Left ventricle myocardium inferior (tissue), 1 donor: ENCODE measurements around the gene ZNF652. TPM values are rescaled to one million over a fixed set of nuclear protein-coding genes. Genes with fewer than 3 reads are reported as not detected.
"Not testable (repeated sequence)": the region's sequence is repeated elsewhere in the genome, so short reads cannot be mapped to it uniquely, and the experiment has no call there.

Source experiments
- DNase-seq: peaks from one replicate; pipeline ENCODE4 v3.0.0-alpha.2; 2020
- H3K27ac ChIP-seq: fragments of 200-600 bp; replicated peaks from 2 replicates; pipeline ENCODE4 v1.8.0; 2021
- H3K27me3 ChIP-seq: fragments of 200-600 bp; 2 replicates; pipeline ENCODE4 v1.8.0; 2021; ENCODE audit warnings: low read depth
- H3K36me3 ChIP-seq: fragments of 200-600 bp; 2 replicates; pipeline ENCODE4 v1.8.0; 2021
- H3K4me1 ChIP-seq: fragments of 200-600 bp; 2 replicates; pipeline ENCODE4 v1.8.0; 2021
- H3K4me3 ChIP-seq: fragments of 200-600 bp; 2 replicates; pipeline ENCODE4 v1.8.0; 2021; ENCODE audit warnings: mild to moderate bottlenecking, moderate library complexity
- H3K9me3 ChIP-seq: fragments of 200-600 bp; replicated peaks from 2 replicates; pipeline ENCODE4 v1.8.0; 2021
- CTCF ChIP-seq: fragments of 200-600 bp; IDR thresholded peaks from 2 replicates; pipeline ENCODE4 v1.8.0; 2021; ENCODE audit warnings: antibody characterized with exemption, mild to moderate bottlenecking, borderline replicate concordance
- intact Hi-C: fragments of 100-400 bp; cut with micrococcal nuclease; formaldehyde crosslinking; loops from one replicate; pipeline ENCODE4 v1.11.0; 2022
- total RNA-seq: library from RNA; stranded (reverse); fragmentation: NEBNext Ultra II Directional; extraction: Animal tissue kit (Norgen Biotek cat#: 25700); gene quantifications from one replicate; pipeline ENCODE4 v1.2.1, GENCODE V29; 2021
- donor health status: DM: no; HTN: yes; CAD: no; lungs with severe emphysema.

Gene ZNF652
- total RNA-seq, 1 donor from 2014 or later: 19.2 TPM

- no peak for DNase-seq
- no peaks in the 10 kb centered on the region for H3K4me1 ChIP-seq
- intact Hi-C loops: no loop called here
These were observed 7.0 kb upstream of the ZNF652 start for GRCh38 chr17:49369089-49369488.

GRCh38 chr17:49365667-49366066 lies 3.6 kb upstream of the ZNF652 start:
- Histone ChIP-seq H3K27me3 (no peaks in the 10 kb centered on the region), H3K4me1 (peaks cover 15% of the 10 kb centered on the region), H3K36me3 (no peaks in the 10 kb centered on the region), H3K4me3 (no peak overlapping the region), H3K9me3 (no peaks in the 10 kb centered on the region), H3K27ac (no peak overlapping the region)
- TF ChIP-seq CTCF: peak; percentile 27
- DNase-seq: no peak
- intact Hi-C loops: no loop called here

More at GRCh38 chr17:49369089-49369488, 7.0 kb upstream of the ZNF652 start:
- Histone ChIP-seq H3K9me3 (no peaks in the 10 kb centered on the region), H3K27ac (no peak overlapping the region), H3K36me3 (no peaks in the 10 kb centered on the region), H3K4me3 (no peak overlapping the region), H3K27me3 (no peaks in the 10 kb centered on the region)
- no peak for TF ChIP-seq CTCF

- H3K36me3 ChIP-seq, H3K9me3 ChIP-seq, intact Hi-C loops, DNase-seq, H3K27me3 ChIP-seq, H3K4me3 ChIP-seq, H3K27ac ChIP-seq: not testable (repeated sequence)
- H3K4me1 ChIP-seq: peaks cover 21% of the 10 kb centered on the region
These were observed 3.1 kb upstream of the ZNF652 start for GRCh38 chr17:49365126-49365525.

GRCh38 chr17:49364119-49364518 lies 2.1 kb upstream of the ZNF652 start:
- Histone ChIP-seq H3K4me3 (no peak overlapping the region), H3K27me3 (no peaks in the 10 kb centered on the region), H3K36me3 (no peaks in the 10 kb centered on the region), H3K27ac (no peak overlapping the region), H3K4me1 (peaks cover 31% of the 10 kb centered on the region), H3K9me3 (no peaks in the 10 kb centered on the region)
- TF ChIP-seq CTCF: no peak
- no peak for DNase-seq
- intact Hi-C loops: no loop called here

GRCh38 chr17:49363251-49363650 lies 1.2 kb upstream of the ZNF652 start:
- no peak for DNase-seq
- Histone ChIP-seq H3K9me3 (no peaks in the 10 kb centered on the region), H3K4me3 (no peak overlapping the region), H3K27me3 (no peaks in the 10 kb centered on the region), H3K4me1 (peaks cover 39% of the 10 kb centered on the region), H3K36me3 (no peaks in the 10 kb centered on the region), H3K27ac (peak overlapping the region; percentile 96)
- intact Hi-C loops: no loop called here
- TF ChIP-seq CTCF: no peak

GRCh38 chr17:49362723-49363117 lies 670 bp upstream of the ZNF652 start:
- DNase-seq: no peak
- Histone ChIP-seq H3K27me3 (no peaks in the 10 kb centered on the region), H3K36me3 (no peaks in the 10 kb centered on the region), H3K4me1 (peaks cover 44% of the 10 kb centered on the region), H3K27ac (peak overlapping the region; percentile 96), H3K4me3 (peak overlapping the region; percentile 96), H3K9me3 (no peaks in the 10 kb centered on the region)
- intact Hi-C loops: no loop called here
- TF ChIP-seq CTCF: no peak
